Measurements from ENCODE around the gene DLD. TPM values are rescaled to one million over a fixed set of nuclear protein-coding genes. Genes with fewer than 3 reads are reported as not detected.

Gene DLD
- total and polyA plus RNA-seq, 2 of the 13 experiments (the other 11 are each of a cell fraction or from before 2014, with no cell fraction given) = 56.8 to 95.2 TPM

DNA sequence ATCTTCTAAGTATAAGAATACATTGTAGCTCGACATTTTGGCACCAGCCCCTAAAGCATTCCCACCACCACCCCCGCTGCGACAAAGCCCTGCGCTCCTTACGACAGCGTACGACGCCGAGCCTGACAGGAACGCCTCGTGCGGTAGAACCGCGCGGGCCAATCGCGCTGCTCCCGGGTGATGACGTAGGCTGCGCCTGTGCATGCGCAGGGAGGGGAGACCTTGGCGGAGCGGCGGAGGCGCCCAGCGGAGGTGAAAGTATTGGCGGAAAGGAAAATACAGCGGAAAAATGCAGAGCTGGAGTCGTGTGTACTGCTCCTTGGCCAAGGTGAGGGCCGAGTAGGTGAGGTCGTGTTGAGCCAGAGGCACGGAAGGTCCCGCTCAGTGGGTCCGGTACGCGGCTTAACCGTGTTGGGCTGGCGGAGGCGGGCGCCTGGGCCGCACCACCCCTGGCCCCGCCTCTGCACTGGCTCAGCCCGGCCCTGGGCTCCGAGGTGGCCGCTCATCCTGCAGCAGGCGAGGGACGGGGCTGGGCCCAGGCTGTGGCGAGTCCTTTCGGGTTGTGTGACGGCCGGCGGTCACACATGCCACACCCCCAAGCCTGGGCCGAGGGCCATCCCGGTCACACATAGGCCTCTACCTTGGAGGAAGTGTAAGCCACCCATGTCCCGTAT lies at the start of gene DLD (continued):
- TF ChIP-seq ETV5 (CRISPR knock-in tag; IDR thresholded peaks at IDR 0.05; ENCODE audit: borderline replicate concordance) = 0 out of 2 replicates have a peak, but pooled peaks have one; percentile 24
- peak; percentile 82 for TF ChIP-seq POLR2G (IDR thresholded peaks at IDR 0.05; ENCODE audit: low read depth, low read length)
- peak; percentile 74; the same call in 1 of the 2 replicates for TF ChIP-seq MAF1 (CRISPR knock-in tag; IDR thresholded peaks at IDR 0.05; ENCODE audit: borderline replicate concordance)
- TF ChIP-seq, protein P1, sequence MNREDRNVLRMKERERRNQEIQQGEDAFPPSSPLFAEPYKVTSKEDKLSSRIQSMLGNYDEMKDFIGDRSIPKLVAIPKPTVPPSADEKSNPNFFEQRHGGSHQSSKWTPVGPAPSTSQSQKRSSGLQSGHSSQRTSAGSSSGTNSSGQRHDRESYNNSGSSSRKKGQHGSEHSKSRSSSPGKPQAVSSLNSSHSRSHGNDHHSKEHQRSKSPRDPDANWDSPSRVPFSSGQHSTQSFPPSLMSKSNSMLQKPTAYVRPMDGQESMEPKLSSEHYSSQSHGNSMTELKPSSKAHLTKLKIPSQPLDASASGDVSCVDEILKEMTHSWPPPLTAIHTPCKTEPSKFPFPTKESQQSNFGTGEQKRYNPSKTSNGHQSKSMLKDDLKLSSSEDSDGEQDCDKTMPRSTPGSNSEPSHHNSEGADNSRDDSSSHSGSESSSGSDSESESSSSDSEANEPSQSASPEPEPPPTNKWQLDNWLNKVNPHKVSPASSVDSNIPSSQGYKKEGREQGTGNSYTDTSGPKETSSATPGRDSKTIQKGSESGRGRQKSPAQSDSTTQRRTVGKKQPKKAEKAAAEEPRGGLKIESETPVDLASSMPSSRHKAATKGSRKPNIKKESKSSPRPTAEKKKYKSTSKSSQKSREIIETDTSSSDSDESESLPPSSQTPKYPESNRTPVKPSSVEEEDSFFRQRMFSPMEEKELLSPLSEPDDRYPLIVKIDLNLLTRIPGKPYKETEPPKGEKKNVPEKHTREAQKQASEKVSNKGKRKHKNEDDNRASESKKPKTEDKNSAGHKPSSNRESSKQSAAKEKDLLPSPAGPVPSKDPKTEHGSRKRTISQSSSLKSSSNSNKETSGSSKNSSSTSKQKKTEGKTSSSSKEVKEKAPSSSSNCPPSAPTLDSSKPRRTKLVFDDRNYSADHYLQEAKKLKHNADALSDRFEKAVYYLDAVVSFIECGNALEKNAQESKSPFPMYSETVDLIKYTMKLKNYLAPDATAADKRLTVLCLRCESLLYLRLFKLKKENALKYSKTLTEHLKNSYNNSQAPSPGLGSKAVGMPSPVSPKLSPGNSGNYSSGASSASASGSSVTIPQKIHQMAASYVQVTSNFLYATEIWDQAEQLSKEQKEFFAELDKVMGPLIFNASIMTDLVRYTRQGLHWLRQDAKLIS (CRISPR knock-in tag; IDR thresholded peaks at IDR 0.05) = no peak
- no peak for TF ChIP-seq ZKSCAN1 (IDR thresholded peaks at IDR 0.05; ENCODE audit: low read length)
- TF ChIP-seq, protein P2, sequence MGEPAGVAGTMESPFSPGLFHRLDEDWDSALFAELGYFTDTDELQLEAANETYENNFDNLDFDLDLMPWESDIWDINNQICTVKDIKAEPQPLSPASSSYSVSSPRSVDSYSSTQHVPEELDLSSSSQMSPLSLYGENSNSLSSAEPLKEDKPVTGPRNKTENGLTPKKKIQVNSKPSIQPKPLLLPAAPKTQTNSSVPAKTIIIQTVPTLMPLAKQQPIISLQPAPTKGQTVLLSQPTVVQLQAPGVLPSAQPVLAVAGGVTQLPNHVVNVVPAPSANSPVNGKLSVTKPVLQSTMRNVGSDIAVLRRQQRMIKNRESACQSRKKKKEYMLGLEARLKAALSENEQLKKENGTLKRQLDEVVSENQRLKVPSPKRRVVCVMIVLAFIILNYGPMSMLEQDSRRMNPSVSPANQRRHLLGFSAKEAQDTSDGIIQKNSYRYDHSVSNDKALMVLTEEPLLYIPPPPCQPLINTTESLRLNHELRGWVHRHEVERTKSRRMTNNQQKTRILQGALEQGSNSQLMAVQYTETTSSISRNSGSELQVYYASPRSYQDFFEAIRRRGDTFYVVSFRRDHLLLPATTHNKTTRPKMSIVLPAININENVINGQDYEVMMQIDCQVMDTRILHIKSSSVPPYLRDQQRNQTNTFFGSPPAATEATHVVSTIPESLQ (CRISPR knock-in tag; conservative IDR thresholded peaks at IDR 0.05) = no peak
- TF ChIP-seq, protein P3, sequence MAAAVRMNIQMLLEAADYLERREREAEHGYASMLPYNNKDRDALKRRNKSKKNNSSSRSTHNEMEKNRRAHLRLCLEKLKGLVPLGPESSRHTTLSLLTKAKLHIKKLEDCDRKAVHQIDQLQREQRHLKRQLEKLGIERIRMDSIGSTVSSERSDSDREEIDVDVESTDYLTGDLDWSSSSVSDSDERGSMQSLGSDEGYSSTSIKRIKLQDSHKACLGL (CRISPR knock-in tag; IDR thresholded peaks at IDR 0.05) = peak; percentile 60
- peak; percentile 63; the same call in 1 of the 2 replicates for TF ChIP-seq KLF11 (CRISPR knock-in tag; IDR thresholded peaks at IDR 0.05)
- TF ChIP-seq ZNF558 (CRISPR knock-in tag; IDR thresholded peaks at IDR 0.05; ENCODE audit: borderline replicate concordance) = 0 out of 2 replicates have a peak, but pooled peaks have one; percentile 53
- TF ChIP-seq ZNF510 (CRISPR knock-in tag; IDR thresholded peaks at IDR 0.05; ENCODE audit: low read depth) = peak; percentile 90; the same call in 1 of the 2 replicates
- TF ChIP-seq, protein P4, sequence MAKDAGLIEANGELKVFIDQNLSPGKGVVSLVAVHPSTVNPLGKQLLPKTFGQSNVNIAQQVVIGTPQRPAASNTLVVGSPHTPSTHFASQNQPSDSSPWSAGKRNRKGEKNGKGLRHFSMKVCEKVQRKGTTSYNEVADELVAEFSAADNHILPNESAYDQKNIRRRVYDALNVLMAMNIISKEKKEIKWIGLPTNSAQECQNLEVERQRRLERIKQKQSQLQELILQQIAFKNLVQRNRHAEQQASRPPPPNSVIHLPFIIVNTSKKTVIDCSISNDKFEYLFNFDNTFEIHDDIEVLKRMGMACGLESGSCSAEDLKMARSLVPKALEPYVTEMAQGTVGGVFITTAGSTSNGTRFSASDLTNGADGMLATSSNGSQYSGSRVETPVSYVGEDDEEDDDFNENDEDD (CRISPR knock-in tag; IDR thresholded peaks at IDR 0.05; ENCODE audit: borderline replicate concordance) = peak; percentile 86; the same call in 1 of the 2 replicates
- TF ChIP-seq, protein P5, sequence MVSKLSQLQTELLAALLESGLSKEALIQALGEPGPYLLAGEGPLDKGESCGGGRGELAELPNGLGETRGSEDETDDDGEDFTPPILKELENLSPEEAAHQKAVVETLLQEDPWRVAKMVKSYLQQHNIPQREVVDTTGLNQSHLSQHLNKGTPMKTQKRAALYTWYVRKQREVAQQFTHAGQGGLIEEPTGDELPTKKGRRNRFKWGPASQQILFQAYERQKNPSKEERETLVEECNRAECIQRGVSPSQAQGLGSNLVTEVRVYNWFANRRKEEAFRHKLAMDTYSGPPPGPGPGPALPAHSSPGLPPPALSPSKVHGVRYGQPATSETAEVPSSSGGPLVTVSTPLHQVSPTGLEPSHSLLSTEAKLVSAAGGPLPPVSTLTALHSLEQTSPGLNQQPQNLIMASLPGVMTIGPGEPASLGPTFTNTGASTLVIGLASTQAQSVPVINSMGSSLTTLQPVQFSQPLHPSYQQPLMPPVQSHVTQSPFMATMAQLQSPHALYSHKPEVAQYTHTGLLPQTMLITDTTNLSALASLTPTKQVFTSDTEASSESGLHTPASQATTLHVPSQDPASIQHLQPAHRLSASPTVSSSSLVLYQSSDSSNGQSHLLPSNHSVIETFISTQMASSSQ (IDR thresholded peaks at IDR 0.05; ENCODE audit: low read depth) = no peak
- TF ChIP-seq, protein P5 (CRISPR knock-in tag; IDR thresholded peaks at IDR 0.05; ENCODE audit: borderline replicate concordance) = peak; percentile 47; the same call in 1 of the 2 replicates
- TF ChIP-seq REL (CRISPR knock-in tag; conservative IDR thresholded peaks at IDR 0.05) = peak; percentile 85; the same call in 1 of the 2 replicates
- 0 out of 2 replicates have a peak, but pooled peaks have one; percentile 66 for TF ChIP-seq ZNF124 (CRISPR knock-in tag; IDR thresholded peaks at IDR 0.05)

All from HepG2 (cell line).